ENCODE measurements around the gene SSH3.

Gene SSH3

GRCh38 chr11:67284811-67285540, 18.4 kb upstream of the SSH3 start:
- H3K36me3 ChIP-seq (ENCODE audit: low read length) = no peaks in the 10 kb centered on the region
- H3K9me3 ChIP-seq (ENCODE audit: insufficient read depth, low read length) = no peaks in the 10 kb centered on the region
- H4K20me1 ChIP-seq (ENCODE audit: low read depth, low read length) = no peaks in the 10 kb centered on the region
- no peak overlapping the region for H3K27ac ChIP-seq (ENCODE audit: low read depth, low read length)
- H3K9ac ChIP-seq (ENCODE audit: low read length) = no peak overlapping the region
- no peak overlapping the region for H3K4me2 ChIP-seq (ENCODE audit: low read depth, low read length, poor library complexity, severe bottlenecking)
- no peaks in the 10 kb centered on the region for H3K9me2 ChIP-seq (replicated peaks; ENCODE audit: insufficient read depth, low read length)
- H3K79me2 ChIP-seq (ENCODE audit: insufficient read depth, low read length) = peaks cover 5% of the 10 kb centered on the region; the same call in 1 of the 2 replicates
- no peak for TF ChIP-seq EZH2phosphoT487 (conservative IDR thresholded peaks at IDR 0.05; ENCODE audit: low read length)
- TF ChIP-seq, protein P1, sequence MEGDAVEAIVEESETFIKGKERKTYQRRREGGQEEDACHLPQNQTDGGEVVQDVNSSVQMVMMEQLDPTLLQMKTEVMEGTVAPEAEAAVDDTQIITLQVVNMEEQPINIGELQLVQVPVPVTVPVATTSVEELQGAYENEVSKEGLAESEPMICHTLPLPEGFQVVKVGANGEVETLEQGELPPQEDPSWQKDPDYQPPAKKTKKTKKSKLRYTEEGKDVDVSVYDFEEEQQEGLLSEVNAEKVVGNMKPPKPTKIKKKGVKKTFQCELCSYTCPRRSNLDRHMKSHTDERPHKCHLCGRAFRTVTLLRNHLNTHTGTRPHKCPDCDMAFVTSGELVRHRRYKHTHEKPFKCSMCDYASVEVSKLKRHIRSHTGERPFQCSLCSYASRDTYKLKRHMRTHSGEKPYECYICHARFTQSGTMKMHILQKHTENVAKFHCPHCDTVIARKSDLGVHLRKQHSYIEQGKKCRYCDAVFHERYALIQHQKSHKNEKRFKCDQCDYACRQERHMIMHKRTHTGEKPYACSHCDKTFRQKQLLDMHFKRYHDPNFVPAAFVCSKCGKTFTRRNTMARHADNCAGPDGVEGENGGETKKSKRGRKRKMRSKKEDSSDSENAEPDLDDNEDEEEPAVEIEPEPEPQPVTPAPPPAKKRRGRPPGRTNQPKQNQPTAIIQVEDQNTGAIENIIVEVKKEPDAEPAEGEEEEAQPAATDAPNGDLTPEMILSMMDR (IDR thresholded peaks at IDR 0.05; ENCODE audit: insufficient read depth, low read length, poor library complexity, severe bottlenecking) = no peak
- no peak overlapping the region for H3K4me3 ChIP-seq (ENCODE audit: insufficient read depth, low read length, poor library complexity, severe bottlenecking)
- no peak overlapping the region for H2AFZ ChIP-seq (ENCODE audit: low read depth, low read length, severe bottlenecking)
- H3F3A ChIP-seq (ENCODE audit: insufficient read depth) = peaks cover 20% of the 10 kb centered on the region
- H3K27me3 ChIP-seq (ENCODE audit: low read length) = no peaks in the 10 kb centered on the region

GRCh38 chr11:67285541-67286498, 17.5 kb upstream of the SSH3 start:
- Histone ChIP-seq H3K27ac (ENCODE audit: low read depth, low read length) (no peak overlapping the region), H3K9me3 (ENCODE audit: insufficient read depth, low read length) (no peaks in the 10 kb centered on the region), H3K79me2 (ENCODE audit: insufficient read depth, low read length) (peaks cover 7% of the 10 kb centered on the region; the same call in 1 of the 2 replicates), H3K9ac (ENCODE audit: low read length) (no peak overlapping the region), H3K9me2 (replicated peaks; ENCODE audit: insufficient read depth, low read length) (no peaks in the 10 kb centered on the region), H3K36me3 (ENCODE audit: low read length) (no peaks in the 10 kb centered on the region), H4K20me1 (ENCODE audit: low read depth, low read length) (no peaks in the 10 kb centered on the region), H3K27me3 (ENCODE audit: low read length) (no peaks in the 10 kb centered on the region), H3F3A (ENCODE audit: insufficient read depth) (peaks cover 20% of the 10 kb centered on the region), H3K4me3 (ENCODE audit: insufficient read depth, low read length, poor library complexity, severe bottlenecking) (no peak overlapping the region), H2AFZ (ENCODE audit: low read depth, low read length, severe bottlenecking) (no peak overlapping the region), H3K4me2 (ENCODE audit: low read depth, low read length, poor library complexity, severe bottlenecking) (no peak overlapping the region)
- TF ChIP-seq, protein P1 (IDR thresholded peaks at IDR 0.05; ENCODE audit: insufficient read depth, low read length, poor library complexity, severe bottlenecking) = no peak
- TF ChIP-seq EZH2phosphoT487 (conservative IDR thresholded peaks at IDR 0.05; ENCODE audit: low read length) = no peak

- Histone ChIP-seq H3K9ac (ENCODE audit: low read length) (peak overlapping the region; percentile 97; the same call in 1 of the 2 replicates), H3K9me3 (ENCODE audit: insufficient read depth, low read length) (no peaks in the 10 kb centered on the region), H2AFZ (ENCODE audit: low read depth, low read length, severe bottlenecking) (no peak overlapping the region), H3K9me2 (replicated peaks; ENCODE audit: insufficient read depth, low read length) (no peaks in the 10 kb centered on the region), H3K4me2 (ENCODE audit: low read depth, low read length, poor library complexity, severe bottlenecking) (no peak overlapping the region), H3F3A (ENCODE audit: insufficient read depth) (peaks cover 20% of the 10 kb centered on the region), H4K20me1 (ENCODE audit: low read depth, low read length) (no peaks in the 10 kb centered on the region), H3K27ac (ENCODE audit: low read depth, low read length) (peak overlapping the region; percentile 98), H3K27me3 (ENCODE audit: low read length) (no peaks in the 10 kb centered on the region), H3K79me2 (ENCODE audit: insufficient read depth, low read length) (peaks cover 7% of the 10 kb centered on the region; the same call in 1 of the 2 replicates), H3K4me3 (ENCODE audit: insufficient read depth, low read length, poor library complexity, severe bottlenecking) (no peak overlapping the region), H3K36me3 (ENCODE audit: low read length) (no peaks in the 10 kb centered on the region)
- no peak for TF ChIP-seq EZH2phosphoT487 (conservative IDR thresholded peaks at IDR 0.05; ENCODE audit: low read length)
- TF ChIP-seq, protein P1 (IDR thresholded peaks at IDR 0.05; ENCODE audit: insufficient read depth, low read length, poor library complexity, severe bottlenecking) = no peak
These were observed 16.6 kb upstream of the SSH3 start for GRCh38 chr11:67286621-67287333.

All from SU-DHL-6 (cell line).